NCI-H2171 (cell line): Measurements from ENCODE around the gene SPATA16.
"Not testable (repeated sequence)": the region's sequence is repeated elsewhere in the genome, so short reads cannot be mapped to it uniquely, and the experiment has no call there.

Experiments used
- DNase-seq: peaks from one replicate; lab custom pipeline; 2025; lab: John Stamatoyannopoulos, UW

The SPATA16 gene

DNA sequence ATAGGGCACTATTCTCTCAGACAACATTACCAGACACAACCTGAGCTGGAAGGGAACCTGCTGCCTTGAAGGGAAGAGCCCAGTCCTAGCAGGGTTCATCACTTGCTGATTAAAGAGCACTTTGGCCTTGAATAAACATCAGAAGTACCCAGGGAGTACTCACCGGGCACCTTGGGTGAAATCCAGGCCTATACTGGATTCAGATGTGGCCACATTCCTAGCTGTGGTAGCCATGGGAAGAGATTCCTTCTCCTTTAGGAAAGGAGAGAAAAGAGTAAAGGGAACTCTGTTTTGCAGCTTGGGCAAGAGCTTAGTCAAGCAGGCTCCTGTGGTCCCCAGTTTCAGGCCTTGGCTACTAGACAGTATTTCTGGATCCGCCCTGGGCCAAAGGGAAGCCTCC lies 195.0 kb downstream of the SPATA16 start:
- no peak for DNase-seq

DNA sequence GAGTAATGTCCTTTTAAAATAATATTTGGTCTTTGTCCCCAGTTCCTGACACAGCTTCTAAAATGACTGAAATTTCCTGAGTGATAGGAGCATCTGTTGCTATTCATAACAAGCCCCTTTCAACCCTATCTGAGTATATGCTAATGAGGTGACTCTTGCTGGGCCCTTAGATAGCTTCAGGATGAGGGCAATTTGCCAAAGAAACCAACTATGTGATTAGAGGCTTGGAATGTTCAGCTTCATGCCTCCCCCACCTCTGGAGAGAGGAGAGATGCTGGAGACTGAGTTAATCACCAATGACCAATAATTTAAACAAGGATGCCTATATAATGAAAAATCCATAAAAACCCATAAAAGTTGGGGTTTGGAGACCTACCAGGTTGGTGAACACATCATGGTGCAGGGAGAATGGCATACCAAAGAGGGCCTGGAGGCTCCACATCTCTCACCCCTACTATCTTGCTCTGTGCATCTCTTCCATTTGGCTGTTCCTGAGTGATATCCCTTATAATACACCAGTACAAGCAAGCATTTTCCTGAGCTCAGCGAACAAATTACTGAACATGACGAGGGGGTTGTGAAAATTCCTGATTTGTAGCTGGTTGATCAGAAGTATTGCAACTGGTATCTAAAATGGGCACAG lies 201.3 kb downstream of the SPATA16 start:
- DNase-seq = no peak

DNA sequence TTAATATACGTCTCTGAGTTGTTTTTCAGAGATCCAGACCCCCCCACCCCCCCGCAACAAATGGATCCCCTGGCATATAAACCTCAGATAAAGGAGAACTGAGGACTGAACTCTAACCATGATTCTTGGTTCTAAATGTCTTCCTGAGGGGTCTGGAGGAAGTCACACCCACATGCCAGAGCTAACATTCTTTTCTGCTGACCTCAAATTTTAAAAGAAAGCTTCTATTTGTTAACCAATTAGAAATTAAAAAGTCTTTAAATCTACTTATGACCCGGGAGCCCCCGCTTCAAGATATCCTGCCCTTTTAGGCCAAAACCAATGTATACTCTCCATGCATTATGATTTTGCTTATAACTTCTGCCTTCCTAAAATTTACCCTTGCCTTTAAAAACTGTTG lies 202.2 kb downstream of the SPATA16 start:
- DNase-seq = no peak

DNA sequence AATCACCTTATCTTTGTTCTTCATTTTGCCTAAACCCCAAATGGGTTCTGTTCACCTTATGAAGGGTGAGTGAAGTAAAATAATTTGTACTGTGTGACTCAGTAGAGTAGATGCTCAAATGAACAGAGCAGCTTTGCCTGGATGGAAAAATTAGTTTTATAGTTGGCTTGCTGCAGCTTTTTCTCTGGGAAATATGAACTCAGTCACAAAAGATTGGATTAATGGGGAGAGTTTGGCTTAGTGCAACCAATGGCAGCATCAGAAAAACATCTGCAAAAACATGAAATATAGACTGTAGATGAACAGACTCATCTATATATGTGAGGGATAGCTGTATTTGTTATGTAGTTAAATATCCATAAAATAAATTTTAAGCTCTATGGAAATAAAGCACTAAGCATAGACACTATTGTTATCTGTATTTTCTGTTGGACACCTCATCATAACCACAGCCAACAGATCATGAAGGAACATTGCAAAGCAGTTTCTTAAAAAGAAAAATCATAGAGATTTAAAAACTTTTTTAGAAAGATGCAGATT lies 209.2 kb downstream of the SPATA16 start:
- DNase-seq = no peak

DNA sequence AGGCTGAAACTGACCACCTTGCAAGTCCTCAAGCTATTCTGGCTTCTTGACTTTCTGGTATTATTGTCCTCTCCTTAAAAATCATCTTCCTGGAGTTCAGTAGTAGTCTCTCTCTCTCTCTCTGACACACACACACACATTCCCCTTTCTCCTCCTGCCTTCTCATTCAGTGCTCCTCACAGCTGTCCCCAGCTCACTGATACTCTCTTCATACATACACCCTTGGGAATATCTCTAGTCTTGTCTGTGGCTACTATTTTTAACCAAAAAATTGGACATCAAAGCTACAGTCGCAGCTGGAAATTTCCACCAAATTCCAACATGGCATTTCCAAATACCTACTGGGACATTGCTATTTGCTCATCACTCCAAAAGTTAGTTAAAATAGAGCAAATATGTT lies 211.6 kb downstream of the SPATA16 start:
- no peak for DNase-seq

DNA sequence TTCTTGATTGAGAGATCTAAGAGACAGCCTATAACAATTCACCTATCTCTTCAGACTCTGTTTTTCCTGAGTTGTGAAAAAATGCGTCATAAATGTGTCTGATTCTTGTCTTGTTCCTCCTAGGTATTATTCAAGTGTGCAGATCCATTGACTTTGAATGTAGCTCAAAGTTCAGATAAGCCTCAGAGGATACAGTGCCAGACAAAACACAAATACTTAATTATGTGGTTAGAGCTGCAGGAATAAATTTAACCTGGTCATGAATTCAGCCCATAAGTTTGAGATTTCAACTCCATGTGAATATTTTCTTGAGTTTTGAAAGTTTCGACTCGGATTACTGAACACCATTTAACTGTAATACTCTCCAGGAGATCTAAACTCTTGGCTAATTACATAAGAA lies 216.5 kb downstream of the SPATA16 start:
- no peak for DNase-seq

DNA sequence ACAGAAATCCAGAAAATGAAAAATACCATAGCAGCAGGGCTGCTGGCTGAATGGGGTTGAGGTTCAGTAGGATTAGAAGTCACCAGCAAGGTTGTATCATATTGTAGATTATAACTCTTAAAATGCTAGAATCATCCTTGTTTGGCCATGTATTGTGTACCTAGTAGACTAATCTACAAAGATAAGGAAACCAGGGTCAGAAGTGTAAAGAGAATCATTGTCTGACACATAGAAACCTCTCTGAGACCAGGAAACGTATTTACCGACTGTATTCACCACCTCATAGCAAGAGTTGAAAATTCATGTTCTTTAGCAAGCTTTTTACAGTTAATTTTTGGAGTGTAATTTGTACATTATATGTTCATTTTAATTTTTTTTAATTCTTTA lies 221.7 kb downstream of the SPATA16 start:
- no peak for DNase-seq

DNA sequence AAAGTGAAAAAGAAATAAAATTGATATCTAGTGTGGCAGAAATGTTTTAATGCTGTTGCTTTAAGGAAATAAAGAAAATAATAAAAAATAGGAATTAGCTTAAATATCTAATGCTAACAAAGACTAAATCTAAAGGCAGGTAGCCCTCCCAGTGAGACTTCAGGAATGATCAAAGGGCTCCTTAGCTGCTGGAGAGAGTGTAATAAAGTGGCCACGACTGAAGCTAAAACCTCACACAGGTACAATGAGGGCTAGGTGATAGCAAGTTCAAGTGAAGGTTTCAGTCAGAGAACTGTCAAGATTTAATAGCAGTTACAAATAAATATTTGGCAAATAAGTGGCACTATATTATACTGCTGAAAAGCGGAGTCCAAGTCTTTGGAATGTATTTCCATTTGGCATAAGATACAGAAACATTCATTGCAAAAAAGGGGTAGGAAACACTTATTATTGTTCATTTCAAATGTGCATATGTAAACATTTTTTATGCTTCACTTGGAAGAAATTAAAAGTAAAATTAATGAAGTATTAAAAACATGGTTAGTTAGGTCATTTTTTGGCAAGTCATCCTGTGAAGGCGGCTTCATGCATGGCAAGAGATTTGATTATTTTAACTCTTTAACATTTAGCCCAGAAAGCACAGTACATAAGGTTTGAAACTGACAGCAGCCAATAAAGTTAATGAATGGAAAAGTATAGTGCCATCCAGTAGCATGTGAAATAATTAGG lies 222.3 kb downstream of the SPATA16 start:
- DNase-seq = no peak

DNA sequence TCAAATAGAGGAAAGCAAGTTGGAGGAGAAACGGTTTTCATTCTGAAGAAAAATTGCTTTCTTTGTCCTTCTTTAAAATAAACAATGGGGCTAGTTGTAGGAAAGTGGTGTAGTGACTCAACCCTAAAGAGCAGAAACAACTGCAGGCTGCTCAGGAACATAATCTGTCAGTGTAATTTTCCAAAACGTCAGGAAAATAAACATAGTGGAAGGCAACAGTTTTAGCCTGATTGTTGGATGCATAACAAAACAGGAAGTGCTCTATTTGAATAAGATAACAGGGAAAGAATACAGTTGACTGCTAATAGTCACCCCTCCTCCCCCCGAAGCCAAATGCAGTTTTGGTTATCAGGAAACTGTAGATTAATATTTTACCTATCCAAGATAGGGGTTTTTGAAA lies 222.9 kb downstream of the SPATA16 start:
- no peak for DNase-seq

DNA sequence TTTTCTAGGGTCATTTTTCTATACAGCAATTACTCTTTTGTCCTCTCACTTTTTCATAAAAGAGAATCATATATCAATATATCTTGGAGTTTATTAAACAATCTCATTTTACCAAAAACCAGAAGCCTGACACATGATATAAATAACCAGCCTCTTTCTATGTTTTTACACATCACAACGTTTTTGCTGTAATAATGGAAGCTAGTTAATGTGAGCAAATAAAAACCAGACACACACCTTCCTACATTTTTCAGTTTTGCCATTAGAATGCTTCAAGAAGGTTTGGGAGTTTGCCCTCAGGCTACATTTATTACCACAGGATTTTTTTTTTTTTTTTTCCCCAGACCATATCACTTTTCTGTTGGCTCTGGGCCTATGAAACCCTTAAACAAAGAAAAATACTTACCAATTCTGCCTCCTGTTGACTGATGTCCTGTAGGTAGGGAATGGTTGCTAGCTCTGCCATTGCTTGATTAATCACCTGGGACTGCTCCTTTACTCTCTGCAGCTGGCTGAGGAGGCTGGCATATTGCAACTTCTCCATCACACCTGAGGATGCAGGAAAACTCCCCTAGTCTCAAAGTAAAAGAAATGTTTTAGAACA lies 225.0 kb downstream of the SPATA16 start:
- peak; percentile 23 for DNase-seq

DNA sequence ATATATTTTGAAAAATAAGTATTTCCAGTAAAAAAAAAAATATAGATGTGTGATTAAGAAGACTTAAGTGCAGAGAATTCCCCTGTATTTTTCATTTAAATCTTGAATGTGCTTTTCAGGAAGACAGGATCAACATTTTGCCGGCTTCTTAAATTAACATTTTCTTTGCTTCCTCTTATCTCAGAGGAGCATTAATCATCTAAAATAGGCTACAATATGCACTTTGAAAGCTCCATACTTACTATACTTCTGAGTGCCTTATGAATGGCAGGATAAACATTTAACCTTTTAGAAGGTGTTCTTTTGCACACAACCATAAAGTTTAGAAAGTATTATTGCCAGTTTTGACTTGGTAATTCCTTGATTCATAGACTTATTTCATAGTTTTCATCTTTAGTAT lies 226.2 kb downstream of the SPATA16 start:
- no peak for DNase-seq

DNA sequence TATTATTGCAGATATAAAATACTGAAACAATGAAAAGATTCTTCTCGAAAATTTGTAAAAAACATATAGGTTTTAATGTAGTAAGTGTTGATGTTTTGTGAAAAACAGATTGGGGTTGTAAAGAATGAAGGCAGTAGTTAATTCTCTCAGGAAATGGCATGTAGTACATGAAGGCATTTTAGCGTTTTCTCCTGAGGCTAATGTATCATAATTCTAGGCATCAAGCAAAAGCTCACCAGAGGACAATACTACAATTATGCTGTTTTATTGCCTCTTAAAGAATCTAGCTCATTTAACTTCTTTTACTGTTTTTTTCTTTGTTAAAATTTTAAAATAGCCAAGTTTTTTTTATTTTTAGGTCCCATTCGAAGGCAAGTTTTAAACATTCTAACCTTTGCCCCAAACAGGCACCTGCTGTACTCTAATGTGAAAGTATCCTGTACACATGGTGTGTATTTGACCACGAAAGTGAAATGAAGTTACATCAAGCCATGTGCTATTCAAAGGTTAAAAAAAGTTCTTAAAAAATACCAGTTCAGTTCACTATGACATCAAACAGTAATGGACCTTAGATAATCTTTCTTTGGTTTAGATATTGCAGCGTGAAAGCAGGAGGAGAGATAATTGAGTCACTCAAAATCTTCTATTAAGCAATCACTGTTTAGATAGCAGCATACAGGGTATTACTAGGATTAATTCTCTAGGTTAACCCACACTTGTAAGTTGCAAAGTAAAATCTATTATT lies 227.0 kb downstream of the SPATA16 start:
- DNase-seq = no peak

DNA sequence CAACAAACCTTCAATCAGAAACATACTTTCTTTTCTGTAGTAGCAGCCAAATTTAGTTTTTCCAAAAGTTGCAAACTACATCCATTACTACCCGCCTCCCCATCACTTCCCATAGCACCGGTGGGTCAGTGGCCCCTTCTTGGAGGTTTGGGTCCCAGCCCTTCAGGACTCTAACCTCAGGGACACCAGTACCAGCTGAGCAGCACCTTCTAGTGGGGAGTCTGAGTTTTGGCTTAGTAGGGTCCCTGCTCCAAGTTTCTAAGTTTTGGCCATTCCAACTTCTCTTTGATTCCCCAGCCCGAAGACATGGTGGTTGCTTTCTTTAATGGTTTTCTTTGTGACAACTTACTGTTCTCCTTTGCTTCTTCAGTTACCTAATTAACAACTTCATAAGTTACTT lies 229.9 kb downstream of the SPATA16 start:
- no peak for DNase-seq

DNA sequence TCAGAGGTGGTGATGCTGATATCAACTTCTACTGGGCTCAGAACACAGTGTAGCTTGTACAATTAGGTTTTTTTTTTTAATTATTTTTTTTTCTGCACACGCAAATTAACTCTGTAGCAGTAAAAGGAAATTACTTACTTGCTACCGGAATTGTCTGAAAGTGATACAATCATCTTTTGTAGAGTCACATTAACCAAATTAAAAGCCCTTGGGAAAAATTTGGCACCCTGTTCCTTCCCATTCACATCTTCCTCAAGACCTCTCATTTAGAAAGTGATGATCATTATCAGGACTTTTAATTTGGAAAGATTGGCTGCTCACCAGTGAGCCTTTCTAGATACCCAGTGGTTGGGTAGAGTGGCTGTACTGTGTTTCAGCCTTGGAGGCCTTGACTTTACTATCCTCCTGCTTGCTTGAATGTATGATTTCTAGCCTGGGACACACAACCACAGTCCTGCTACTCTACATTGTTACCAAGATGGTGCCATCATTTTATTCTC lies 232.2 kb downstream of the SPATA16 start:
- no peak for DNase-seq

DNA sequence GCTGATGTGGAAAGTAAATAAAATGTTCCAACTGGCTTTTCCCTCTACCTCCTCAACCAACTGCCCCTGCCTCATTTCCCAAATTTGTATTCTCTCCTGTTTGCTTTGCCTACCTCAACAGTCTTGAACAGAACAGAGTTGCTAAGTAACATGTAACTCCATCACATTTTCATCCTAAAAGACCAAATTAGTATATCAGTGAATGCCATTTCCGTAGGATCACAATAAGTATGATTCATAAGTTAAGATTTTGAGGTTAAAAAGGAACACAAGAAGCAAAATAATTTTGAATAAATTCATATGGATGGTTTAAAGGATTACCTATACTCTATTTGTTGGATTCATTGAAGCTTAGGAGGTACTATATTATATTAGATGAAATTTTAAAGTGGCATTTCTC lies 235.6 kb downstream of the SPATA16 start:
- no peak for DNase-seq

DNA sequence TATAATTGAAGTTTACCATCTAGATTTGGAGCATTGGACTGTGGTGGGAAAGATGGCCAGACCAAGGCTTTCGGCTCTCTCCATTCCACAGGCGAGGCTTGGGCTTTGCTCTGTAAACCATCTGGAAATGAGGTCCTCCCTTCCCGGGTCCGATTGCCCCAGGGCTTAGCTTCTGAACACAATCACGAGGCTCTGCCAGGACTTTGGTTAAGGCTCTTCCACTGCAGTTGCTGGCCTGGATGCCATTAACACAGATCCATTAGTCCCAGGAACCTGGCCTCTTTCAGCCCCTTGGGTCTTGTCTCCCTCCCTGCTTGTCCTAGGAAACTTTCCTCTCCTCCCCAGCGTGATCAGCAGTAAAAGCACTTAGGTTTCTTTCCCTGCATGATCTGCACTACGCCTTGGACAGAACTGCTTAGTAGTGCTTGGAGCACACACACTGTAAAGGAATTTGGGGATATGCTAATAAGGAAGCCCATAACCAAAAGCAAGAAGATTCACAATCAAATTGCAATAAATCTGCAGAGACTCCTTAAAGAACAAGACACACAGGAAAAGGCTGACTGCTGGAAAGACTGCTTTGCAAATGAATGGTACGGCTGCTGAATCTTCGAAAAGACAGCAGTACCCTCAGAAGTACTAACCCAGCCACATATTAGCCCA lies 236.2 kb downstream of the SPATA16 start:
- DNase-seq = no peak

DNA sequence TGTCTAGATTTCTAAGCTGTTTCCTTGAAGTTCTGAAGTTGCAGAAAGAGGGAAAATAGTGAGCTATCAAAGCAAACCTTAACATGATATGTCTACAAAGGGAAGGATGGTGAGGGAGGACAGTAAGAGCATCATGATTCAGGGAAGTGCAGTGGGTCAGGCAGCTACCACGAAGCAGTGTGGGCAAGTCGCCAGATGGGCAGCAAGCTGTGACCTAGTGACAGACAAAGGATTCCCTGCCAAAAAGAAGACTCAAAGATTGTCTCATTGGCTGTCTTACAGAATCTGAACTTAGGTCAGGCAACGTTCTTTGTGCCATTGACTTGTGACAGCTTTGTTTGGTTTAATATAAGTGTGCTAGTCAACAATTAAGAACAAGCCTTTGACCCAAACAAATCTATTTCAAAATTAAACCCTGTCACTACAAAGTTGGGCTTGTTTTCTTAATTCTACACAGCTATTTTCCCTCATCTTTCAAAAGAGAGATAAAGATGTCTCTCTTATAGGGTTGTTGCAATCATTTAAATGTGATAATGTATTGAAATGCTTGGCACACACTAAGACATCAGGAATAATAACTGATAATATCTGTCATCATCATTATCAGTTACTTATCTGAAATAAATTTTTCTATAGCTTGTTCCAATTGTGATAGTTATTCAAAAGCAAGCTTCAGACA lies 237.3 kb downstream of the SPATA16 start:
- no peak for DNase-seq

DNA sequence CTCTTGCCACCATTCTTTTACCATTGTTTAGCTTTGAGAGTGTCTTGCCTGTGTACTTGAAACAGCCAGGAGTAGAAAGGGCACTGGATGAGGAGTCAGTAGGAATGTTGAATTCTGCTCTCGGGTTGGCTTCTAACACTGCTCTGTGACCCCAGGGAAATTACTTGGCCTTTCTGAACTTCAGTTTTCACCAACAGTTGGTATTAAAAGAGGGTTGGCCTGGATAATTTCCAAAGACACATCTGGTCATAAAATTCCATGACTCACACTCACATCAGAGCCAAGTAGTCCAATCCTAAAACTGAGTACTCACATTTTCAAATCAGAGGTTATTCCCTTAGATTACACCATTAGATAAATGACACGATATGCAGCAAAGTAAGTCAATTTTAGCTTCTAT lies 248.9 kb downstream of the SPATA16 start:
- no peak for DNase-seq

DNA sequence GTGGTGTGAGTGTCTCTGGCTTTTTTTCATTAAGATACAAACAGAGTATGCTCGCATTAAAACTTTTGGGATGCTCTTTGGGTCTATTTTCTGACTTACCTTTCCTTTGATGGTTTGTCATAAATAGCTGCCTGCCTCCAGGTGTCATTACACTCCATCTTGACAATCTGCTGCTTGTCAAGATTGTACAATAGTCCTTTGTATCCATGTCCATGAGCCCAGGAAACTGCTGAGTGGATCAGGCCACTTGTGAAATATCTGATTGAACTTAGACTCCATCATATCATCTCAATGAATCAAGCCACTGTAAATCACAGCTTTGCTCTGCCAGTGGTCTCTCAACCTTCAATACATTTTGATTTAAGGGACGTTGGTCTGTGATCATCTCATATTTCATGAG lies 255.3 kb downstream of the SPATA16 start:
- DNase-seq = no peak

DNA sequence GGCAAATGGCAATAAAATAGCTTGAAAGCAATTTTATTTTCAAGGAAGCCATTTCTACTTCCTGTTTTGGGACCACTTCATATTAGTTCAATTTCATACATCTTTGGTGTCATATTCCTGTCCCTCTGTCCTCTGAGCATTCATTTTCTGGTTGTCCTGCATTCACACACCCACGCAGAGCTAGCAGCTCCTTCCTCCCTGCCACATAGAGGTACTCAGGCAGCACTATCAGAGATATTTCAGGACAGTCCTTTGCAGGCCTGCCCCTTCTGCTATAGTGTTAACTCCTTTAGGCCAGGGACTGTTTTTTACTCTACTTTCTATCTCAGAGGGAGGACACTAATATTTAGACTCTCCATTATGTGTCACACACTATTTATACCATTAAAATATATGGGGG lies 258.5 kb downstream of the SPATA16 start:
- DNase-seq = no peak

DNA sequence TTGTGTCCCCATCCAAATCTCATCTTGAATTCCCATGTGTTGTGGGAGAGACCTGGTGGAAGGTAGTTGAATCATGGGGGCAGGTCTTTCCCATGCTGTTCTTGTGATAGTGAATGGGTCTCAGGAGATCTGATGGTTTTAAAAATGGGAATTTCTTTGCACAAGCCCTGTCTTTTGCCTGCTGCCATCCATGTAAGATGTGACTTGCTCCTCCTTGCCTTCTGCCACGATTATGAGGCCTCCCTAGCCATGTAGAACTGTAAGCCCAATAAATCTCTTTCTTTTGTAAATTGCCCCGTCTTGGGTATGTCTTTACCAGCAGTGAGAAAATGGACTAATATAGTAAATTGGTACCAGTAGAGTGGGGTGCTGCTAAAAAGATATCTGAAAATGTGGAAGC lies 261.7 kb downstream of the SPATA16 start:
- not testable (repeated sequence) for DNase-seq
